CD8-positive, alpha-beta memory T cell (primary cell): Measurements from ENCODE around the gene RORC. TPM values are rescaled to one million over a fixed set of nuclear protein-coding genes. Genes with fewer than 3 reads are reported as not detected.
"Not testable (repeated sequence)": the region's sequence is repeated elsewhere in the genome, so short reads cannot be mapped to it uniquely, and the experiment has no call there.

Source experiments
- CTCF ChIA-PET: fragments of 350-600 bp; sonication (Branson Sonifier 250); formaldehyde crosslinking; loops from one replicate; lab custom pipeline; 2021; ENCODE audit warnings: antibody characterized with exemption; lab: Charles Lee
- POLR2A ChIA-PET: fragments of 350-600 bp; sonication (Branson Sonifier 250); formaldehyde crosslinking; loops from one replicate; lab custom pipeline; 2021; ENCODE audit warnings: antibody characterized with exemption; lab: Charles Lee
- DNase-seq, 5 donors: peaks; one replicate each; pipeline versions ENCODE4 v3.0.0 to v3.0.0-alpha.2; 2020 to 2022; ENCODE audit warnings: mixed read lengths in 1 of 5
- H3K27ac ChIP-seq: one replicate; pipeline ENCODE4 v1.7.0; 2013; ENCODE audit warnings: low read depth, mild to moderate bottlenecking, low read length, moderate library complexity
- H3K27me3 ChIP-seq: 2 replicates; pipeline ENCODE4 v1.7.0; 2013; ENCODE audit warnings: low read length, mild to moderate bottlenecking; ENCODE audit not compliant: insufficient read depth, poor library complexity, severe bottlenecking
- H3K36me3 ChIP-seq: 2 replicates; pipeline ENCODE4 v1.7.0; 2013; ENCODE audit warnings: mild to moderate bottlenecking, low read length, moderate library complexity; ENCODE audit not compliant: insufficient read depth
- H3K4me1 ChIP-seq: 2 replicates; pipeline ENCODE4 v1.7.0; 2013; ENCODE audit warnings: mild to moderate bottlenecking, low read length, moderate library complexity; ENCODE audit not compliant: insufficient read depth
- H3K4me3 ChIP-seq: 2 replicates; pipeline ENCODE4 v1.7.0; 2013; ENCODE audit warnings: mild to moderate bottlenecking, low read length
- H3K9me3 ChIP-seq: 2 replicates; pipeline ENCODE4 v1.7.0; 2013; ENCODE audit warnings: mild to moderate bottlenecking, low read length
- H3K27ac Mint-ChIP-seq, 8 donors: one replicate each; pipeline ENCODE4 v1.8.0; 2020 to 2021; ENCODE audit warnings: mixed read lengths in 8 of 8, mild to moderate bottlenecking in 6 of 8, inconsistent platforms in 3 of 8, moderate library complexity in 3 of 8
- H3K27me3 Mint-ChIP-seq, 2 donors: one replicate each; pipeline ENCODE4 v1.8.0; 2020 to 2021; ENCODE audit warnings: mixed read lengths in 2 of 2, mild to moderate bottlenecking in 1 of 2, moderate library complexity in 1 of 2
- H3K36me3 Mint-ChIP-seq, 3 donors: one replicate each; pipeline ENCODE4 v1.8.0; 2020 to 2021; ENCODE audit warnings: mixed read lengths in 3 of 3, inconsistent platforms in 1 of 3, mild to moderate bottlenecking in 1 of 3
- H3K4me1 Mint-ChIP-seq, 3 donors: one replicate each; pipeline ENCODE4 v1.8.0; 2020 to 2021; ENCODE audit warnings: mixed read lengths in 3 of 3, inconsistent platforms in 1 of 3, mild to moderate bottlenecking in 1 of 3
- H3K4me3 Mint-ChIP-seq, 7 donors: one replicate each; pipeline ENCODE4 v1.8.0; 2020 to 2021; ENCODE audit warnings: mixed read lengths in 7 of 7, mild to moderate bottlenecking in 6 of 7, moderate library complexity in 4 of 7, inconsistent platforms in 2 of 7
- H3K9me3 Mint-ChIP-seq, 5 donors: one replicate each; pipeline ENCODE4 v1.8.0; 2020 to 2022; ENCODE audit warnings: mixed read lengths in 5 of 5, mild to moderate bottlenecking in 3 of 5, moderate library complexity in 2 of 5, inconsistent platforms in 1 of 5
- polyA plus RNA-seq: library from polyadenylated mRNA; unstranded; fragments of 300-500 nt; fragmentation: Illumina TruSeq; gene quantifications from one replicate; pipeline ENCODE4 v1.2.3, GENCODE V29; 2021
- total RNA-seq, 2 experiments: library from RNA; stranded (reverse); gene quantifications; one replicate each; pipeline ENCODE4 v1.2.3, GENCODE V29; 2021

RORC gene
- total and polyA plus RNA-seq, 3 experiments from 2014 or later: 1.3 to 46.4 (median 1.5) TPM

- no peaks in the 10 kb centered on the region for H3K36me3 ChIP-seq
- peak; percentile 96 to 99 (median 99) for DNase-seq
- Mint-ChIP-seq H3K9me3 (no peaks in the 10 kb centered on the region), H3K27me3 (peaks cover 0 to 3% of the 10 kb centered on the region in 2 donors), H3K36me3 (peaks cover 0 to 15% (median 4%) of the 10 kb centered on the region in 3 donors), H3K4me1 (peaks cover 34 to 46% (median 34%) of the 10 kb centered on the region in 3 donors), H3K4me3 (peak within 1 kb of the TSS; percentile 88 to 99 (median 95)), H3K27ac (peak within 1 kb of the TSS; percentile 71 to 96 (median 86))
- no peaks in the 10 kb centered on the region for H3K9me3 ChIP-seq
- peaks cover 16% of the 10 kb centered on the region for H3K4me1 ChIP-seq
- peak within 1 kb of the TSS; percentile 99 for H3K4me3 ChIP-seq
- POLR2A ChIA-PET: interaction anchor here (1.0 to 3.1 kb wide), 2 partner anchors 27 to 48 kb away, joined by 3 to 14 read pairs; partner anchors contain the start of gene MRPL9
- peak within 1 kb of the TSS; percentile 66 for H3K27ac ChIP-seq
- H3K27me3 ChIP-seq: no peaks in the 10 kb centered on the region
- CTCF ChIA-PET: interaction anchor here (0.7 to 1.7 kb wide), 7 partner anchors 8 to 46 kb away, joined by 3 to 6 read pairs (median 3); partner anchors contain the start of gene MRPL9
Observed at GRCh38 chr1:151790071-151790939, 41.3 kb downstream of the RORC start, which contains the start of gene TDRKH. Gene TDRKH (minus strand): TSS chr1:151790500. CDS start chr1:151783022, 7,478 bp downstream.

- H3K27me3 Mint-ChIP-seq: peaks cover 0 to 3% of the 10 kb centered on the region in 2 donors
- POLR2A ChIA-PET: interaction anchor here (0.6 kb wide), 1 partner anchor 221 kb away, joined by 4 read pairs; no protein-coding TSS in a partner anchor
Observed at GRCh38 chr1:151787689-151788088, 43.9 kb downstream of the RORC start.

GRCh38 chr1:151783796-151784195, 47.8 kb downstream of the RORC start:
- ChIA-PET POLR2A (no interaction called here), CTCF (no interaction called here)
- H3K27me3 ChIP-seq: no peaks in the 10 kb centered on the region
- no peak overlapping the region for H3K27ac ChIP-seq
- H3K4me1 Mint-ChIP-seq: peaks cover 2 to 8% (median 3%) of the 10 kb centered on the region in 3 donors
- no peak overlapping the region for H3K4me3 ChIP-seq
- H3K9me3 ChIP-seq: no peaks in the 10 kb centered on the region
- no peaks in the 10 kb centered on the region for H3K27me3 Mint-ChIP-seq
- H3K9me3 Mint-ChIP-seq: no peaks in the 10 kb centered on the region
- H3K4me3 Mint-ChIP-seq: no peak overlapping the region
- H3K36me3 ChIP-seq: peaks cover under 1% of the 10 kb centered on the region
- H3K36me3 Mint-ChIP-seq: peaks cover 4 to 33% (median 13%) of the 10 kb centered on the region in 3 donors
- DNase-seq: no peak
- no peak overlapping the region for H3K27ac Mint-ChIP-seq
- H3K4me1 ChIP-seq: no peaks in the 10 kb centered on the region

More at GRCh38 chr1:151787689-151788088, 43.9 kb downstream of the RORC start:
- Histone ChIP-seq H3K4me1 (peaks cover 16% of the 10 kb centered on the region), H3K9me3 (no peaks in the 10 kb centered on the region), H3K27me3 (no peaks in the 10 kb centered on the region), H3K27ac (no peak overlapping the region), H3K4me3 (no peak overlapping the region), H3K36me3 (no peaks in the 10 kb centered on the region)
- no peak for DNase-seq
- Mint-ChIP-seq H3K27ac (peak overlapping the region in 1 of 8 donors; percentile 2), H3K4me1 (peaks cover 34 to 38% (median 34%) of the 10 kb centered on the region in 3 donors), H3K9me3 (no peaks in the 10 kb centered on the region), H3K4me3 (peak overlapping the region in 1 of 7 donors; percentile 36), H3K36me3 (peaks cover 0 to 12% (median 1%) of the 10 kb centered on the region in 3 donors)
- CTCF ChIA-PET: interaction anchor here (0.9 kb wide), 1 partner anchor 191 kb away, joined by 3 read pairs; no protein-coding TSS in a partner anchor

GRCh38 chr1:151782741-151783140, 48.9 kb downstream of the RORC start:
- Mint-ChIP-seq H3K27ac (peak overlapping the region in 1 of 8 donors; percentile 31), H3K9me3 (no peaks in the 10 kb centered on the region), H3K27me3 (no peaks in the 10 kb centered on the region), H3K4me1 (no peaks in the 10 kb centered on the region), H3K4me3 (no peak overlapping the region), H3K36me3 (peaks cover 8 to 43% (median 20%) of the 10 kb centered on the region in 3 donors)
- ChIA-PET POLR2A (no interaction called here), CTCF (no interaction called here)
- no peak overlapping the region for H3K4me3 ChIP-seq
- no peaks in the 10 kb centered on the region for H3K9me3 ChIP-seq
- H3K4me1 ChIP-seq: no peaks in the 10 kb centered on the region
- no peaks in the 10 kb centered on the region for H3K27me3 ChIP-seq
- H3K36me3 ChIP-seq: peaks cover 11% of the 10 kb centered on the region
- H3K27ac ChIP-seq: no peak overlapping the region
- DNase-seq: no peak

- CTCF ChIA-PET, H3K9me3 Mint-ChIP-seq, H3K4me3 Mint-ChIP-seq, DNase-seq, H3K4me1 Mint-ChIP-seq, H3K27ac Mint-ChIP-seq, H3K4me1 ChIP-seq, H3K27ac ChIP-seq, H3K27me3 Mint-ChIP-seq, H3K9me3 ChIP-seq, H3K4me3 ChIP-seq, POLR2A ChIA-PET, H3K27me3 ChIP-seq: not testable (repeated sequence)
- peaks cover 12% of the 10 kb centered on the region for H3K36me3 ChIP-seq
- H3K36me3 Mint-ChIP-seq: peaks cover 8 to 47% (median 20%) of the 10 kb centered on the region in 3 donors
Observed at GRCh38 chr1:151782026-151782425, 49.6 kb downstream of the RORC start.

- POLR2A ChIA-PET, DNase-seq, H3K4me1 Mint-ChIP-seq, H3K27me3 Mint-ChIP-seq, H3K4me3 ChIP-seq, H3K27ac Mint-ChIP-seq, H3K27ac ChIP-seq, H3K9me3 Mint-ChIP-seq, H3K27me3 ChIP-seq, H3K4me1 ChIP-seq, H3K9me3 ChIP-seq, H3K4me3 Mint-ChIP-seq: not testable (repeated sequence)
- H3K36me3 Mint-ChIP-seq: peaks cover 12 to 60% (median 25%) of the 10 kb centered on the region in 3 donors
- peaks cover 24% of the 10 kb centered on the region for H3K36me3 ChIP-seq
- CTCF ChIA-PET: interaction anchor here (0.7 kb wide), 1 partner anchor 20 kb away, joined by 3 read pairs; no protein-coding TSS in a partner anchor
Observed at GRCh38 chr1:151780736-151781135, 50.9 kb downstream of the RORC start.

GRCh38 chr1:151779852-151780251, 51.8 kb downstream of the RORC start:
- H3K27me3 ChIP-seq: no peaks in the 10 kb centered on the region
- H3K9me3 ChIP-seq: no peaks in the 10 kb centered on the region
- CTCF ChIA-PET: no interaction called here
- POLR2A ChIA-PET: no interaction called here
- Mint-ChIP-seq H3K9me3 (no peaks in the 10 kb centered on the region), H3K4me3 (no peak overlapping the region), H3K4me1 (no peaks in the 10 kb centered on the region), H3K27me3 (no peaks in the 10 kb centered on the region), H3K36me3 (peaks cover 12 to 69% (median 32%) of the 10 kb centered on the region in 3 donors), H3K27ac (peak overlapping the region in 2 of 8 donors; percentile 35 to 75)
- H3K4me1 ChIP-seq: no peaks in the 10 kb centered on the region
- no peak overlapping the region for H3K27ac ChIP-seq
- no peak overlapping the region for H3K4me3 ChIP-seq
- DNase-seq: no peak
- H3K36me3 ChIP-seq: peaks cover 28% of the 10 kb centered on the region

- Mint-ChIP-seq H3K27ac (no peak overlapping the region), H3K9me3 (no peaks in the 10 kb centered on the region), H3K4me1 (no peaks in the 10 kb centered on the region), H3K36me3 (peaks cover 12 to 84% (median 34%) of the 10 kb centered on the region in 3 donors), H3K4me3 (no peak overlapping the region), H3K27me3 (no peaks in the 10 kb centered on the region)
- Histone ChIP-seq H3K27me3 (no peaks in the 10 kb centered on the region), H3K27ac (no peak overlapping the region), H3K9me3 (no peaks in the 10 kb centered on the region), H3K4me3 (no peak overlapping the region), H3K36me3 (peaks cover 35% of the 10 kb centered on the region), H3K4me1 (no peaks in the 10 kb centered on the region)
- POLR2A ChIA-PET: no interaction called here
- no peak for DNase-seq
- CTCF ChIA-PET: no interaction called here
Observed at GRCh38 chr1:151777317-151777716, 54.3 kb downstream of the RORC start.
